Endodermal cell (in vitro differentiated cells): ENCODE measurements around the gene SACS. TPM values are rescaled to one million over a fixed set of nuclear protein-coding genes. Genes with fewer than 3 reads are reported as not detected.

ENCODE experiments used
- DNase-seq: peaks from one replicate; pipeline ENCODE4 v3.0.0-alpha.2; 2017
- H3K27ac ChIP-seq: 2 replicates; pipeline ENCODE4 v1.5.1; 2013; ENCODE audit warnings: mild to moderate bottlenecking, low read depth, low read length, moderate library complexity
- H3K27me3 ChIP-seq: 2 replicates; pipeline ENCODE4 v1.6.1; 2013; ENCODE audit warnings: mild to moderate bottlenecking, low read length, moderate library complexity; ENCODE audit not compliant: insufficient read depth, control insufficient read depth, poor library complexity, severe bottlenecking
- H3K36me3 ChIP-seq: 2 replicates; pipeline ENCODE4 v1.7.0; 2013; ENCODE audit warnings: mild to moderate bottlenecking, low read length, moderate library complexity; ENCODE audit not compliant: control insufficient read depth, insufficient read depth
- H3K4me1 ChIP-seq: one replicate; pipeline ENCODE4 v1.7.0; 2013; ENCODE audit warnings: low read length; ENCODE audit not compliant: control insufficient read depth, insufficient read depth
- H3K4me3 ChIP-seq: 2 replicates; pipeline ENCODE4 v1.5.1; 2013; ENCODE audit warnings: mild to moderate bottlenecking, low read length, moderate library complexity
- H3K9ac ChIP-seq: 2 replicates; pipeline ENCODE4 v1.6.1; 2013; ENCODE audit warnings: mild to moderate bottlenecking, low read length, moderate library complexity; ENCODE audit not compliant: poor library complexity, severe bottlenecking; ENCODE audit errors: extremely low read depth
- H3K9me3 ChIP-seq: 2 replicates; pipeline ENCODE4 v1.6.1; 2013; ENCODE audit warnings: mild to moderate bottlenecking, low read length, moderate library complexity; ENCODE audit not compliant: control insufficient read depth
- H3K27ac Mint-ChIP-seq: 2 replicates; pipeline ENCODE4 v1.8.0; 2020; ENCODE audit warnings: mixed read lengths
- H3K27me3 Mint-ChIP-seq: 2 replicates; pipeline ENCODE4 v1.8.0; 2021; ENCODE audit warnings: mild to moderate bottlenecking, mixed read lengths; ENCODE audit not compliant: insufficient read depth
- H3K36me3 Mint-ChIP-seq: 2 replicates; pipeline ENCODE4 v1.8.0; 2020; ENCODE audit warnings: low read depth, mixed read lengths
- H3K4me1 Mint-ChIP-seq: 2 replicates; pipeline ENCODE4 v1.8.0; 2020; ENCODE audit warnings: mixed read lengths
- H3K4me3 Mint-ChIP-seq: 2 replicates; pipeline ENCODE4 v1.8.0; 2020; ENCODE audit warnings: mild to moderate bottlenecking, moderate library complexity, mixed read lengths
- H3K9me3 Mint-ChIP-seq: 2 replicates; pipeline ENCODE4 v1.8.0; 2020; ENCODE audit warnings: mild to moderate bottlenecking, mixed read lengths
- WGBS, 2 experiments: methylation state at CpG; one replicate each; pipeline versions ENCODE4 v1.1.5 to v1.1.7; 2013; ENCODE audit warnings: missing lambda C conversion rate in 2 of 2, mixed read lengths in 1 of 2; ENCODE audit not compliant: insufficient coverage in 1 of 2, insufficient read length in 1 of 2; 5-methylcytosine and 5-hydroxymethylcytosine counted together
- total RNA-seq, 2 donors: library from RNA; stranded (reverse); fragmentation: NEBNext Ultra II Directional in 1 of 2; extraction: Animal tissue kit (Norgen Biotek cat#: 25700) in 1 of 2; gene quantifications; 2 replicates in 1 of 2; 3 replicates in 1 of 2; pipeline ENCODE4 v1.2.1, GENCODE V29; 2021
- TF ChIP-seq, protein P1 (sequence below): fragments of 200-600 bp; sonication (generic); conservative IDR thresholded peaks from 2 replicates; pipeline ENCODE4 v1.5.0; 2021; ENCODE audit warnings: antibody characterized with exemption, mild to moderate bottlenecking

SACS gene
- total RNA-seq, 2 donors from 2014 or later = 17.6 to 22.3 TPM

DNA sequence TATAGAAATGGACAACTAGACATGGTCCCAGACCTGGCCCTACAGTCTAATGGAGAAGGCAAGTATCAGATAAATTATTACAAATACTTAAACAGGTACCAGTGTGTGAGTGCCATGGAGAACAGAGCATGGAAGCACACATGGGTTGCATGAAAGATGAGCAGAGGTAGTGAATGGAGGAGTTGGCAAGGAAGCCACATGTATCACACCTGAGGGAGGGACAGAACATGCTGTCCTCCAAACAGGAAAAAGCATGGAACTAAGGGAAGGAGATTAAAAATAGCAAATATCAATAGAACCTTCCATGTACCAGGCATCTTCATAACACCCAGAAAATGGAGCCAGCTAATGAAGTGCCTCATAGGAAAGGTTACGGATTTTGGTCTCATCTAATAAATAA is 85.9 kb downstream of the SACS start:
- Histone ChIP-seq H3K27ac (no peak overlapping the region), H3K36me3 (peaks cover 17% of the 10 kb centered on the region), H3K9ac (no peak overlapping the region), H3K27me3 (no peaks in the 10 kb centered on the region), H3K9me3 (peaks cover under 1% of the 10 kb centered on the region), H3K4me1 (no peaks in the 10 kb centered on the region), H3K4me3 (no peak overlapping the region)
- no peaks in the 10 kb centered on the region for H3K4me1 Mint-ChIP-seq
- WGBS, 2 experiments = no CpG with 5 or more reads among the region's 1 CpG
- H3K9me3 Mint-ChIP-seq = no peaks in the 10 kb centered on the region
- TF ChIP-seq, protein P1, sequence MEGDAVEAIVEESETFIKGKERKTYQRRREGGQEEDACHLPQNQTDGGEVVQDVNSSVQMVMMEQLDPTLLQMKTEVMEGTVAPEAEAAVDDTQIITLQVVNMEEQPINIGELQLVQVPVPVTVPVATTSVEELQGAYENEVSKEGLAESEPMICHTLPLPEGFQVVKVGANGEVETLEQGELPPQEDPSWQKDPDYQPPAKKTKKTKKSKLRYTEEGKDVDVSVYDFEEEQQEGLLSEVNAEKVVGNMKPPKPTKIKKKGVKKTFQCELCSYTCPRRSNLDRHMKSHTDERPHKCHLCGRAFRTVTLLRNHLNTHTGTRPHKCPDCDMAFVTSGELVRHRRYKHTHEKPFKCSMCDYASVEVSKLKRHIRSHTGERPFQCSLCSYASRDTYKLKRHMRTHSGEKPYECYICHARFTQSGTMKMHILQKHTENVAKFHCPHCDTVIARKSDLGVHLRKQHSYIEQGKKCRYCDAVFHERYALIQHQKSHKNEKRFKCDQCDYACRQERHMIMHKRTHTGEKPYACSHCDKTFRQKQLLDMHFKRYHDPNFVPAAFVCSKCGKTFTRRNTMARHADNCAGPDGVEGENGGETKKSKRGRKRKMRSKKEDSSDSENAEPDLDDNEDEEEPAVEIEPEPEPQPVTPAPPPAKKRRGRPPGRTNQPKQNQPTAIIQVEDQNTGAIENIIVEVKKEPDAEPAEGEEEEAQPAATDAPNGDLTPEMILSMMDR = no peak
- no peak overlapping the region for H3K4me3 Mint-ChIP-seq
- H3K36me3 Mint-ChIP-seq = peaks cover 23% of the 10 kb centered on the region
- no peak for DNase-seq
- H3K27me3 Mint-ChIP-seq = no peaks in the 10 kb centered on the region
- H3K27ac Mint-ChIP-seq = no peak overlapping the region

DNA sequence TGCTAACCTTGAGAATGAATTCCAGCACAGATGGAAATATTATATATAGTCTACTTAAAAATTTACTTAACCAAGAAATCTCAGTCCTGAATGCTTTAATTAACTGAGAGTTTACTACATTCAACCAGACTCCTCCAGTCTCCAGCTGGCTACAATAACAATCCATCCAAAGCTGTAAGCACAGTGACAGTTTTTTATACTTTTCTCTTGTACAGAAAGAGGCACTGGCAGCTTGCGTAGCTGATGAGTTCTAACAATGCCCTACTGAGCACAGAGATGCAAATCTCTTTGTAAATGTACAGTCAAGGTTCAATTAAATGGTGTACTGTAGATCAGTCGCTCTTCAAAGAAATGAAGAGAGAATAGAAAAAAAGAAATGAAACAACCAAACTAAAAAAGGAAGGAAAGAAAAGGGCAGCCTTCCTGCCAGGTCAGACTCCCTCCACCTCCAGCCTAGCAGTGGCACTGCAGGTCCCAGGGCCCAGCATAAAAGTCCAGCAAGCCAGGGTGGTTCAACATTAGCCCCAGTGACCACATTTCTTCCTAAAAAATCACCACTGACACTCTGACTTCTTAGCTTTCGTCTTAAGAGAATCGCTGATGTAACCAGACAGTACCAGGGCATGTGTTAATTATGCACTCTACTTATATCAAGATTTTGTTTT is 88.4 kb downstream of the SACS start:
- H3K36me3 ChIP-seq = peaks cover 37% of the 10 kb centered on the region
- H3K9ac ChIP-seq = no peak overlapping the region
- no peak overlapping the region for H3K4me3 ChIP-seq
- Mint-ChIP-seq H3K4me1 (no peaks in the 10 kb centered on the region), H3K9me3 (peaks cover 9% of the 10 kb centered on the region), H3K27me3 (no peaks in the 10 kb centered on the region), H3K36me3 (peaks cover 34% of the 10 kb centered on the region), H3K4me3 (no peak overlapping the region), H3K27ac (no peak overlapping the region)
- H3K9me3 ChIP-seq = peaks cover 20% of the 10 kb centered on the region
- TF ChIP-seq, protein P1 = no peak
- no peaks in the 10 kb centered on the region for H3K27me3 ChIP-seq
- peak overlapping the region; percentile 40 for H3K27ac ChIP-seq
- H3K4me1 ChIP-seq = no peaks in the 10 kb centered on the region
- WGBS, 2 experiments = 94 to 95% methylated on average over 2 to 4 of the region's 4 CpGs
- no peak for DNase-seq

DNA sequence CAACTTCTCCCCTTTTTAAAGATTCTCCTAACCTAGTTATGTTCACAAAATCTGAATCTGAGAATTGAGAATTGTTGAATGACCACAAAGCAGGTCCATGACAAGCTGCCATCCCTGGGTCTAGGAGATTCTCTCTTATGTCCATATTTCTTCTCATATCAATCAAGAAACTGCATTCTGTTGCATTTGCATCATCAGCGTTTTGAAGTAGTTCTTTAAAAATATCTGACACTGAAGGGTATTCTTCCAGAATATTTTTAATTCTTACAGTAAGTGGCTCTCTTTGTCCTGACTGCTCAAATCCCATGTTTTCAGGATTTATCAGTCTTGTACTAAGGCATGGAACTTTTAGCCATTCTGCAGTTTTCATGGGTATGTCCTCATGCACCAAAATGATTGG is 94.3 kb downstream of the SACS start:
- Mint-ChIP-seq H3K4me3 (no peak overlapping the region), H3K9me3 (peaks cover 57% of the 10 kb centered on the region), H3K36me3 (peaks cover 65% of the 10 kb centered on the region), H3K27ac (no peak overlapping the region), H3K27me3 (no peaks in the 10 kb centered on the region), H3K4me1 (no peaks in the 10 kb centered on the region)
- H3K27ac ChIP-seq = no peak overlapping the region
- H3K27me3 ChIP-seq = no peaks in the 10 kb centered on the region
- no peak for DNase-seq
- TF ChIP-seq, protein P1 = no peak
- H3K4me3 ChIP-seq = no peak overlapping the region
- no peak overlapping the region for H3K9ac ChIP-seq
- no peaks in the 10 kb centered on the region for H3K4me1 ChIP-seq
- peaks cover 75% of the 10 kb centered on the region for H3K9me3 ChIP-seq
- H3K36me3 ChIP-seq = peaks cover 32% of the 10 kb centered on the region
- WGBS, 2 experiments = 95% methylated on average over 1 of the region's 1 CpG; no CpG with 5 or more reads in 1 of the 2 experiments
